ENCODE data around the gene TACR1.
A peak's percentile ranks its signal among the peaks of the same experiment; 100 is the strongest.

Gene TACR1

GRCh38 chr2:75246441-75247167, 47.3 kb upstream of the TACR1 start (continued):
- TF ChIP-seq GFI1B (tag by site-specific recombination; IDR thresholded peaks at IDR 0.05) (no peak), ZNF426 (tag by site-specific recombination; IDR thresholded peaks at IDR 0.05) (no peak), SCRT2 (tag by site-specific recombination; IDR thresholded peaks at IDR 0.05) (no peak), ZNF600 (tag by site-specific recombination; IDR thresholded peaks at IDR 0.05) (no peak), ATF2 (tag by site-specific recombination; IDR thresholded peaks at IDR 0.05; ENCODE audit: low read depth) (no peak), ZNF132 (tag by site-specific recombination; IDR thresholded peaks at IDR 0.05; ENCODE audit: borderline replicate concordance) (no peak), ZNF184 (tag by site-specific recombination; IDR thresholded peaks at IDR 0.05) (no peak), ZBTB10 (tag by site-specific recombination; IDR thresholded peaks at IDR 0.05) (no peak), KLF10 (tag by site-specific recombination; IDR thresholded peaks at IDR 0.05) (no peak), SCRT1 (tag by site-specific recombination; IDR thresholded peaks at IDR 0.05; ENCODE audit: borderline replicate concordance) (no peak)

DNA sequence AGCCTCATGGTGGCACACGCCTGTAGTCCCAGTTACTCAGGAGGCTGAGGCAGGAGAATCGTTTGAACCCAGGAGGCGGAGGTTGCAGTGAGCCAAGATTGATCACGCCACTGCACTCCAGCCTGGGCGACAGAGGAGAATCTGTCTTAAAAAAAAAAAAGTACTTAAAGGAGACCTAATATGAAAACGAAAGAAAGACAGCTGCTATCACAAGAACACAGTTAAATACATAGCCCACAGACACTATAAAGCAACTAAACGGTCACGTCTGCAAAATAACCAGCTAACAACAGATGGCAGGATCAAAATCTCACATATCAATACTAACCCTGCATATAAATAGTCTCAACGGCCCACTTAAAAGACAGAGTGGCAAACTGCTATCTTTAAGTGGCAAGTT, 43.9 kb upstream of the TACR1 start:
- Histone ChIP-seq H3K36me3 (ENCODE audit: control insufficient read depth in 2 of 2, insufficient read depth in 1 of 2, low read length in 2 of 2) (no peaks in the 10 kb centered on the region), H3K27ac (ENCODE audit: extremely low read depth, low read depth, low read length) (no peak overlapping the region), H3K9me3 (ENCODE audit: control insufficient read depth, insufficient read depth, low read depth, low read length) (no peaks in the 10 kb centered on the region), H3K4me3 (ENCODE audit: low read depth, low read length) (no peak overlapping the region), H3K4me1 (ENCODE audit: control insufficient read depth, insufficient read depth, low read length) (no peaks in the 10 kb centered on the region)
- ChIA-PET POLR2A (no interaction called here), CTCF (interaction anchor here (0.7 to 1.8 kb wide), 6 partner anchors 43 to 1259 kb away, joined by 3 to 8 read pairs (median 3); no protein-coding TSS in a partner anchor)
- TF ChIP-seq ZNF335 (tag by site-specific recombination; conservative IDR thresholded peaks at IDR 0.05), result no peak
- TF ChIP-seq CTCF (tag by site-specific recombination; IDR thresholded peaks at IDR 0.05), result no peak
- TF ChIP-seq ZNF670 (tag by site-specific recombination; IDR thresholded peaks at IDR 0.05; ENCODE audit: low read depth), result no peak

- POLR2A ChIA-PET, result no interaction called here
- CTCF ChIA-PET, result interaction anchor here (0.6 to 2.4 kb wide), 13 partner anchors 10 to 620 kb away, joined by 3 to 11 read pairs (median 3); no protein-coding TSS in a partner anchor
- H3K9me3 ChIP-seq (ENCODE audit: control insufficient read depth, insufficient read depth, low read depth, low read length), result no peaks in the 10 kb centered on the region
- TF ChIP-seq ZNF513 (tag by site-specific recombination; IDR thresholded peaks at IDR 0.05), result no peak
- TF ChIP-seq ZNF530 (tag by site-specific recombination; IDR thresholded peaks at IDR 0.05; ENCODE audit: low read depth), result no peak
- TF ChIP-seq RBAK (tag by site-specific recombination; IDR thresholded peaks at IDR 0.05), result no peak
- TF ChIP-seq ZNF747 (tag by site-specific recombination; IDR thresholded peaks at IDR 0.05), result no peak
- no peak for TF ChIP-seq ATF2 (tag by site-specific recombination; IDR thresholded peaks at IDR 0.05; ENCODE audit: low read depth)
- no peak for TF ChIP-seq ZBTB17 (tag by site-specific recombination; IDR thresholded peaks at IDR 0.05)
- no peak for TF ChIP-seq ZXDB (tag by site-specific recombination; IDR thresholded peaks at IDR 0.05)
- peak; percentile 53 for TF ChIP-seq SETDB1 (IDR thresholded peaks at IDR 0.05; ENCODE audit: insufficient read length, low read length)
- TF ChIP-seq SP3 (tag by site-specific recombination; IDR thresholded peaks at IDR 0.05), result no peak
- no peak for TF ChIP-seq ZNF311 (tag by site-specific recombination; IDR thresholded peaks at IDR 0.05; ENCODE audit: borderline replicate concordance)
- TF ChIP-seq ZNF558 (tag by site-specific recombination; IDR thresholded peaks at IDR 0.05), result no peak
- TF ChIP-seq ZNF169 (tag by site-specific recombination; IDR thresholded peaks at IDR 0.05), result no peak
Observed at GRCh38 chr2:75241696-75242095, 42.4 kb upstream of the TACR1 start.

More at GRCh38 chr2:75241696-75242095, 42.4 kb upstream of the TACR1 start:
- Histone ChIP-seq H3K27ac (ENCODE audit: extremely low read depth, low read depth, low read length) (no peak overlapping the region), H3K36me3 (ENCODE audit: control insufficient read depth in 2 of 2, insufficient read depth in 1 of 2, low read length in 2 of 2) (no peaks in the 10 kb centered on the region), H3K4me3 (ENCODE audit: low read depth, low read length) (no peak overlapping the region), H3K4me1 (ENCODE audit: control insufficient read depth, insufficient read depth, low read length) (no peaks in the 10 kb centered on the region)

Measured in HEK293 (cell line).